ELR (cell line): ENCODE measurements around the gene CYP27C1.
A peak's percentile ranks its signal among the peaks of the same experiment; 100 is the strongest.
"Not testable (repeated sequence)": the region's sequence is repeated elsewhere in the genome, so short reads cannot be mapped to it uniquely, and the experiment has no call there.

Source experiments
- DNase-seq: peaks from one replicate; pipeline ENCODE4 v3.0.0-alpha.2; 2015; ENCODE audit warnings: low read depth

Gene CYP27C1, protein sequence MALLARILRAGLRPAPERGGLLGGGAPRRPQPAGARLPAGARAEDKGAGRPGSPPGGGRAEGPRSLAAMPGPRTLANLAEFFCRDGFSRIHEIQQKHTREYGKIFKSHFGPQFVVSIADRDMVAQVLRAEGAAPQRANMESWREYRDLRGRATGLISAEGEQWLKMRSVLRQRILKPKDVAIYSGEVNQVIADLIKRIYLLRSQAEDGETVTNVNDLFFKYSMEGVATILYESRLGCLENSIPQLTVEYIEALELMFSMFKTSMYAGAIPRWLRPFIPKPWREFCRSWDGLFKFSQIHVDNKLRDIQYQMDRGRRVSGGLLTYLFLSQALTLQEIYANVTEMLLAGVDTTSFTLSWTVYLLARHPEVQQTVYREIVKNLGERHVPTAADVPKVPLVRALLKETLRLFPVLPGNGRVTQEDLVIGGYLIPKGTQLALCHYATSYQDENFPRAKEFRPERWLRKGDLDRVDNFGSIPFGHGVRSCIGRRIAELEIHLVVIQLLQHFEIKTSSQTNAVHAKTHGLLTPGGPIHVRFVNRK

DNA sequence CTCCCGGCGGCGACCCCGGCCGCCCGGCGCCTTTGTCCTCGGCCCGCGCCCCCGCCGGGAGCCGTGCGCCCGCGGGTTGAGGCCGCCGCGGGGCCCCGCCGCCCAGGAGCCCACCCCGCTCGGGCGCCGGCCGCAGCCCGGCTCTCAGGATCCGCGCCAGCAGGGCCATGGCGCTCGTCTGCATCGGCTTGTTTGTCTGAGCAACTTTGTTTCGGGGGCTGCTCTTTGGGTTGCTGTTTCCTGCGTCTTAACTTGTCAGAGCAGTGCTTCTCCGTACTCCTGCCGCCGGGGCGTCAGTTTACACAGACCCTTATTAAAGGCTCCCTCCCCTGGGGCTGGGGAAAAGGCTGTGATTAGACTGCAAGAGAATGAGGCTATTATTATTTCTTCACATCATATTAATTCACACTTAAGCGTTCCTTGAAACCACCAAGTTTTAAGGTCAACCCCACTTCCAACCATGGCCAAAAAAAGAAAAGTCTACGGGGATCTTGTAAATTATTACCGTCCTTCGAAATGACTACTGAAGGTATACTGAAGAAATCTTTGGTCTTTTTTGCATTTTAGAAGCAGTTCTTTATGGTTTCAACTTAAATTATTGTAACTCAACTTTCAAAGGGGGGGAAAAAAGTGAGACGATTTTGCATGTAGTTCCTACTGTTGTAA lies at the start of gene CYP27C1:
Gene CYP27C1, minus strand, starts transcription at position 198 of the 666 bp plus-strand sequence. Its CDS starts 29 bp downstream, at position 169.
- peak; percentile 45 for DNase-seq

DNA sequence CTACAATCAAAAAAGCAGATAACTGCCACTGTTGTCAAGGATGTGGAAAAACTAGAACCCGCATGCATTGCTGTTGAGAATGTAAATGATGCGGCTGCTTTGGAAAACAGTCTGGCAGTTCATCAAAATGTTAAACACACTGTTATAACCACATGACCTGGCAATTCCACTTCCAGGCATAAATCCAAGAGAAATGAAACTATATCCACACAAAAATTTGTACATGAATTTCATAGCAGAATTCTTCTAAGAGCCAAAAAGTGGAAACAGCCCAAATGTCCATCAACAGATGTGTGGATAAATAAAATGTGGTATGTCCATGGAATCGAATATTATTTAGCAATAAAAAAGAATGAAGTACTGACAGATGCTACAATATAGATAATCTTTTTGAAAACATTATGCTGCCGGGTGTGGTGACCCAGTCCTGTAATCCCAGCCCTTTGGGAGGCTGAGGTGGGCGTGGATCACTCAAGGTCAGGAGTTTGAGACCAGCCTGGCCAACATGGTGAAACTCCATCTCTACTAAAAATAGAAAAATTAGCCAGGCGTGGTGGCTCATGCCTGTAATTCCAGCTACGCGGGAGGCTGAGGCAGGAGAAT lies 41.8 kb upstream of the CYP27C1 start:
- DNase-seq: no peak

DNA sequence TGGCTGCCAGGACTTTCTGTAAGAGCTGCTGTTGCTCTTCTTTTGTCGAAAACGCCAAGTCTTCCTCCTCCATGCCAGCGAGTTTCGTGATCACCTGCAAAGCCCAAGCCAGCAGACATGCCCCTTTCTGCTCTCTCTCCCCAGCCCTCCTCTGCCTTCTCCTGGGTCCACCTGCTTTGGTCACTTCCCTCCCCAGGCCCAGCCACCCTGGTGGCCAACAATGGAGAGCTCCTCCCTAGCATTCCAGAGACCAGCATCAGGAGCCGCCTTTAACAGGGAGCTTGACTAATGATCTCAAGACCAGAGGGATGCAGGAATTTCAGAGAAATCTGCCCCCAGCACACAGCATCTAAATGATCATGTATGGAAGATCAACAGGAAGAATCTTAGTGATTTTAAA lies 39.3 kb upstream of the CYP27C1 start:
- no peak for DNase-seq

DNA sequence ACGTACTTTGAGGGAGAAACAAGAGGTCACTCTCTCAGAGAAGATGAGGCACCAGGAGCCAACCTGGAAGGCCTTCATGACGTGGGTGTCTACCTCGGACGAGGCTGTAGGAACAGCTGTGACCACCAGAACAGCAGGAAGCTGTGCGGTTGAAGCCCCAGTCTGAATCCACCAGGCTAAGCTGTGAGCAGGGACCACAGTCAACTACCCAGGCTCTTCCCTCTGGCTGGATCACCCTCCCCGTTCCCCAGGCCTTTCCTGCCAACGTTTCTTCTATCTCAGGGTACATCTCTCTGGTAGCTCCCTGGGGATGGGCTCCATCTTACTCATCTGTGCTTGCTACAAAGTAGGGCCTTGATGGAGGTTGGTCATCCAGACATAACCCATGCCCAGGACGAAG lies 36.8 kb upstream of the CYP27C1 start:
- no peak for DNase-seq

DNA sequence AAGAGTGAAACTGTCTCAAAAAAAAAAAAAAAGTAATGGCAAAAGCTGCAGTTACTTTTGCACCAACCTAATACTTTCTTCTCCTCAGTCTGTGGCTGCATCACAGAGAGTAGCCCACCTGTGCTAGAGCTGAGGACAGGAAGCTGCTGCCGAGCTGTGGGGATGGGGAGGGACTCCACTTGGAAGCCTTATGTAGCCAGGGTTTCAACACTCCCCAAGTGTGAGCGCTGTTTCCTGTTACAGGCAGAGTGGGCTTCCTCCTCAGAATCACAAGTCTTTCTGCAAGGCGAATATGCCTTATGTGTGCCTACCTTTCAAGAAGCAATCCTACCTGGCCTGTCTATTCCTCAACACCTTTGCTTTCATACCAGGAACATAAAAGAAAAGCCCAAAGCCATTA lies 36.3 kb upstream of the CYP27C1 start:
- no peak for DNase-seq

DNA sequence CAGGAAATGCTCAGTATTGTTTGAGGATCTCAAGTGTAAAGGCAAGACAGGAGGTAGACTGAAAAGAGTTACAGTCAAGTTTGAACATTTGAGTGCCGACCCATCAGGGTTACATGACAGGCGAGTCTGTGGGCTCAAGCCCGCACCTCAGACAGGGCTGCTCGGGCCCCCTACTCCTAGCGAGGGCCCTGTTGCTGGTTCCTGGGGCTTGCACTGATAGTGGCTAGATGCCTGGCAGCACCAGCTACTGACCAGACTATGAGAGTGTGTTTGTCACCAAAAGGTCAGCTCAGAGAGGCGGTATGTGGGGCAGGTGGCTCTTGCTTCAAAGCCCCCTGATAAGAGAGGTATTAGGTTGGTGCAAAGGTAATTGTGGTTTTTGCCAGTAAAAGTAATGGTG lies 35.6 kb upstream of the CYP27C1 start:
- no peak for DNase-seq

DNA sequence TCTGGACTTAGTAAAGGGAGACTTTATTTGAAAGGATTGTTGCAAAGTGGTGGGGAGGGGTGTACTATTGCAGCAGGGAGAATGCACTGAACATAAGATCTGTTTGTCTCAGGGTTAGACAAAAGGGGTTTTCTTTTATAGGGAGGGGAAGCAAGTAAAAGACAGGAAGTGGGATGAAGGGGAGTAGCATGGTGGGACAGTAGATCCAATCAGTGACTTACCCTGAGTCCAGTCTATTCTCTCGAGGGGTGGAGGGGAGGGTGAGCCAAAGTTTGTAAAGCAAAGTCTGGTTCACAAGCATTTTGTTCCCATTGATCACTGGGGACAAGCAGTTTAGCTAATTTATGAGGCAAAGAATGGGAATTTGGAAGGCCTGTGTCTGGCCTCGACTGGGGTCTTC lies 35.0 kb upstream of the CYP27C1 start:
- no peak for DNase-seq

DNA sequence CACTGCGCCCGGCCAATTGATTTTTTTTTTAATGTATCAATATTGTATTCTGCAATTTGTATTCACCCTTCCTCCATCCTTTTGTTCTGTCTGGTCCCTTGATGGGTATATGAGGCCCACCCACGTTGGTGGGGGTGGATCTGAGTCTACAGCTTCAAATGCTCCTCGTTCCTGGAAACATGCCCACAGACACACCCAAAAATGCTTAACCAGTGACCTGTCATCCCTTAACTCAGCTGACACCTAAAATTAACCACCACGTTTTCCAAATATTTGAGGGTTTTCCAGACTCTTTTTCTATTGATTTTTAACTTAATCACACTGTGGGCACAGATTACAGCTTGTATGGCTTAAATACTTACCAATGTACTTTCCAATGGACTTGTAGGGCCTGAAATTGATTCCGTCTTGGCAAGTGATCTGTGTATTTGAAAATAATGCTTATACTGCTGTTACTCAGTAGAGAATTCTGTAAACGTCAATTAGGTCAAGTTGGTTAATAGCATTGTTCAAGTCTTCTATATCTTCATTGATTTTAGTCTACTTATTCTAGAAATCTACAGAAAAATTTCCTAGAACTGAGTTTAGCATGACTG lies 34.4 kb upstream of the CYP27C1 start:
- DNase-seq: peak; percentile 38

DNA sequence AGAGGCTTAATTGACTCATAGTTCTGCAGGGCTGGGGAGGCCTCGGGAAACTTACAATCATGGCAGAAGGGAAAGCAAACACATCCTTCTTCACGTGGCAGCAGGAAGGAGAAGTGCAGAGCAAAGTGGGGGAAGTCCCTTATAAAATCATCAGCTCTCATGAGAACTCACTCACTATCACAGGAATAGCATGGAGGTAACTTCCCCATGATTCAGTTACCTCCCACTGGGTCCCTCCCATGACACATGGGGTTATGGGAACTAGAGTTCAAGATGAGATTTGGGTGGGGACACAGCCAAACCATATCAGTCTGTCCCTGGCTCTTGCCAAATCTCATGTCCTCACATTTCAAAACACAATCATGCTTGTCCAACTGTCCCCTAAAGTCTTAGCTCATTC lies 21.1 kb upstream of the CYP27C1 start:
- DNase-seq: not testable (repeated sequence)

DNA sequence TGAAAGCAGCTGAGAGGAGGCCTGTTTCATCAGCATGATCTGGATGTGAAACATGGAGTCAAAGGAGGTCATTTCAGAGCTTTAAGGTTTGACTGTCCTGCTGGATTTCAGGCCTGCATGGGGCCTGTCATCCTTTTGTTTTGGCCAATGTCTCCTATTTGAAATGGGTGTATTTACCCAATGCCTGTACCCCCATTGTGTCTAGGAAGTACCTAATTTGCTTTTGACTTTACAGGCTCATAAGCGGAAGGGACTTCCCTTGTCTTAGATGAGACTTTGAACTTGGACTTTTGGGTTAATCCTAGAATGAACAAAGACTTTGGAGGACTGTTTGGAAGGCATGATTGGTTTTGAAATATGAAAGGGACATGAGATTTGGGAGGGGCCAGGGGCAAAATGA lies 19.3 kb upstream of the CYP27C1 start:
- DNase-seq: no peak

DNA sequence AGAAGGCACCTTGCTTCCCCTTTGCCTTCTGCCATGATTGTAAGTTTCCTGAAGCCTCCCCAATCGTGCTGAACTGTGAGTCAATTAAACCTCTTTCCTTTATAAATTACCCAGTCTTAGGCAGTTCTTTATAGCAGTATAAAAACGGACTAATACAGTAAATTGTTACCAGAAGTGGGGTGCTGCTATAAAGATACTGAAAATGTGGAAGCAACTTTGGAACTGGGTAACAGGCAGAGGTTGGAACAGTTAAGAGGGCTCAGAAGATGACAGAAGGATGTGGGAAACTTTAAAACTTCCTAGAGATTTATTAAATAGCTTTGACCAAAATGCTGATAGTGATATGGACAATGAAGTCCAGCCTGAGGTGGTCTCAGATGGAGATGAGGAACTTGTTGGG lies 17.7 kb upstream of the CYP27C1 start:
- not testable (repeated sequence) for DNase-seq

DNA sequence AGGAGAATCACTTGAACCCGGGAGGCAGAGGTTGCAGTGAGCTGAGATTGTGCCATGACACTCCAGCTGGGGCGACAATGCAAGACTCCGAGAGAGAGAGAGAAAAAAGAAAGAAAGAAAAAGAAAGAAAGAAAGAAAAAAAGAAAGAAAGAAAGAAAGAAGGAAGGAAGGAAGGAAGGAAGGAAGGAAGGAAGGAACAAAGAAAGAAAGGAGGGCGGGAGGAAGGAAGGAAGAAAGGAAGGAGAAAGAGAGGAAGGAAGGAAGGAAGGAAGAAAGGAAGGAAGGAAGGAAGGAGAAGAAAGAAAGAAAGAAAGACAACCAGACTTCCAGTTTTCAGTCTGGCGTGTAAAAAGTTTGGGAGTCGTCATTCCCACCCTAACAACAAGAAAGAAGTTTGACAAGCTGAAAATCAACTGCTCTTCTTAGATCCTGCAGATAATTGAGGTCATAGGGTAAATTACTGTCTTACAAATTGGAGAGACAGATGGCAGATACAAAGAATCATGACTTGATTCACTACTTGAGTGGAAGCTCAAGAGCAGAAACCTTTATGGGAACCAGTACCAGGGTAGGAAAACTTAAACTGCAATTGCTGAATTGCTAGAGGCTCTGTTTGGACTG lies 15.1 kb upstream of the CYP27C1 start:
- DNase-seq: no peak

DNA sequence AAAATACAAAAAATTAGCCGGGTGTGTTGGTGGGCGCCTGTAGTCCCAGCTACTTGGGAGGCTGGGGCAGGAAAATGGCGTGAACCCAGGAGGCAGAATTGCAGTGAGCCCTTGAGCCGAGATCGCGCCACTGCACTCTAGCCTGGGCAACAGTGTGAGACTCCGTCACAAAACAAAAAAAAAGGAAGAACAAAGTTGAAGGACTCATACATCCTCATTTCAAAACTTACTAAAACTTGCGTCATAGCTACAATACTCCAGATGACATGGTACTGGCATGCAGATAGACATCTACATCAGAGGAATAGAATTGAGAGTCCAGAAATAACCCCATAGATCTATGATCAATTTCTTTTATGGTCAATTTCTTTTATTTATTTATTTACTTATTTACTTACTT lies 13.6 kb upstream of the CYP27C1 start:
- DNase-seq: no peak

DNA sequence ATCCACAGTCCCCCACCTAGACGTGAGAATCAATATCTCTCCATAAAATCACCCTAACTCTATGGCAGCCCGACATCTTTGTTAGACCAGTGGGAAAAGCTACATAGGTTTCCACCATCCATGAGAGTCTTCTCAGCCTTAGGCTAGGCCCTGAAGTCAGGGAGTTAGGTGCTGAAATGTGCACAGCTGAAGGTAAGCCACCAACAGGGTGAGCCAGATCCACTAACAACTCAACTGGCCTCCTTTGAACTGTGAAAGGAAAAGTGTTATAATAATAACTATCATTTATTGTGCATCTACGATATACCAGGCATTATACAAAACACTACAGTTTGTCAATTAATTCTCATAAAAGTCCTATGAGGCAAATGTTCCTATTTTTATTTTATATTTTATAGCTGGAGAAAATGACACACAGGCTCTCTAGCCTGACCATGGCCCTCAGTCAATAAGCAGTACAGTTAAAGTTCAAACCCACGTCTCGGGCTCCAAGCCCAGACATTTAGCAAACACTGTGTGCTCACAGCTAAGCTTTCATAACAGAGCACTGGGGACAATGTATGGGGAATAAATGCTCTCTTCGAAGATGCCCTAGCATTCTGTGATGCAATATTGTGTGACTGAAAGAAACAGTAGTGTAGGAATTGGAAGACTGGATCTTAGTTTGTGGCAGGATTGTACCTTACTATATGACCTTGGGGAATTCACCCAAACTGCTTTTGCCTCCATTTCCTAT lies 11.2 kb upstream of the CYP27C1 start:
- DNase-seq: no peak

DNA sequence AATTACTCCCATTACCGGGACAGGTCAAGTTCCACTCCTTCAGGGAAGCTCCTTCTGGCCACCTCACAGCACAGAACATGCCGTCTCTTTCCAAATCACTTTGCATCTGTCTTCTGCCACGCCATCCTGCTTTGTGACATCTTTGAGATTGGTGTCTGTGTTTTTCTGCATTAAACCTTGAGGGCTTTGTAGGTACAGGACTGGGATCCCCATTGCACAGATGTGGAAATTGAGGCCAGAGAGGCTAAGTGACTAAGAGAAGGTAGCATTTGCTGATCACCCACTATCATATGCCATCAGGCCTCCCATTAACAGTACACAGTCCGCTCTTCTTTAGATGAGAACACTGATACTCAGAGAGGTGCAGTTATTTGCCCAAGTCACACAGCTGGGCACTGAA lies 9.5 kb upstream of the CYP27C1 start:
- no peak for DNase-seq

DNA sequence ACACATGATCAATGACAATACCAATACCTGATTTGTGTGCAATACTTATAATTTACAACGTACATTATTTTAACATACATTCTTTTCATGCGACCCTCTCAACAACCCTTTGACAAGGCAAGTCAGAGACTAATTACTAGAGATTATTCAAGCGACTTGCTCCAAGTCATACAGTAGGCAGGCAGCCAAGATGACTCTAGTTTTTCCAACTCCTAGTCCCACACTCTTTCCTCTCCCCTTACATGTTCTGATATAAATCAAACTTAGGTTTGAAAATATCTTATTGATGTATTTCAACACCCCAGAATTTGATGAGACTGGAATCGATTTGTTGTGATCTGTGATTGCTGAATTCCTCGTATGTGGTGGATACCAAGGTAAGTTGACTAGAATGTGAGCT lies 8.0 kb upstream of the CYP27C1 start:
- peak; percentile 17 for DNase-seq

DNA sequence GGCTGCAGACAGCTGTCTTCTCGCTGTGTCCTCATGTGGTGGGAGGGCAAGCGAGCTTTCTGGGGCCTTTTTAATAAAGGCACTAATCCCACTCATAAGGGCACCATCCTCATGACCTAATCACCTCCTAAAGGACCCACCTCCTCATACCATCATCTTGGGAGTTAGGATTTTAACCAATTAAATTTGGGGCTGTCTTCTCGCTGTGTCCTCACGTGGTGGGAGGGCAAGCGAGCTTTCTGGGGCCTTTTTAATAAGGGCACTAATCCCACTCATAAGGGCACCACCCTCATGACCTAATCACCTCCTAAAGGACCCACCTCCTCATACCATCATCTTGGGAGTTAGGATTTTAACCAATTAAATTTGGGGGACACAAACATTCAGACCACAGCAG lies 7.2 kb upstream of the CYP27C1 start:
- not testable (repeated sequence) for DNase-seq

DNA sequence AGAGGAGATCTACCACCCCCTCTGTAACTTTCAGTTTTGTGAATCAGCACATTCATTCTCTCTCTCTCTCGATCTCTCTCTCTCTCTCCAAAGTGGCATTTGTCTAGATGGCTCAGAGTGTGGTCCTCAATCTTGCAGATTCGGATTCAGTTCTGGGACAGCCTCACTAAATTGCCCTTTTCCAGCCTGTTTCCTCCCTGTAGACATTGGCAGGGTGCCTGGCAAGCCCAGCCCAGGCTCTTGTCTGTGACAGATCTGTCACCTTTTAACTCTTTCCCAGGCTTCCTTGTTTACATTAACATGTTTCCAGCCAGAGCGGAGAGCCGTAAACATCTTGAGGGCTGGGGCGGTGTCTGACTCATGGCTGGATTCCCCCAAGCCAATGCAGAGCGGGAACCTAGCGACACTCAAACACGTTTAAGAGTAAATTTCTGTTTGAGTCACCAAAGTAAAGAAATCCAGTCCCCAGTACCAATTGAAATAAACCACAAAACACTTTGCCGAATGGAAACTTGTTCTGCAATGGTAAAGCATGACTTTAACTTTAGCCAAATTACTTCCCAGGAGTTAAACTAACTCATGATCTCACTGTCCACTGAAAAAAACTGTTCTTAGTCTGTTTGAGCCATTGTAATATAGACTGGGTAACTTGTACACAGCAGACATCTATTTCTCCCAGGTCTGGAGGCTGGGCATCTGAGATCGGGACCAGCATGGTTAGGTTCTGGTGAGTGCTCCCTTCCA lies 6.6 kb upstream of the CYP27C1 start:
- DNase-seq: peak; percentile 97

DNA sequence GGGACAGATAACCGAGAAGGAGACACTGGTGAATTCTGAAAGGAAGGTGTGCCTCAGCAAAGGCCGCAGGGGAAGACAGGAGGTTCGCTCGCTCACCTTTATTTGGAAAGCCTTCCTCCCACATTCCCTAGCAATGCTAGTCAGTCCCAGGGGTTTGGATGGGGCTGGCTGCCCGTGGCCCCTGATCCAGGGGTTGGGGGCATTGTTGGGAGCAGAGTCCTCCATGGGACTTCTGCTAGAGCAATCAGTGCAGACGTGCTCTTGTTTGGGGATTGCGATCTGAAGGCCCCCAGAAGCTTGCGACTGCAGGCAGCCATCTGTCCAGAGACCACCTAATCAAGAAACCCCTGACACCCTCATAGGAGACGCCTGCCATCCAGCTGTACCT lies 6.0 kb upstream of the CYP27C1 start:
- DNase-seq: no peak

DNA sequence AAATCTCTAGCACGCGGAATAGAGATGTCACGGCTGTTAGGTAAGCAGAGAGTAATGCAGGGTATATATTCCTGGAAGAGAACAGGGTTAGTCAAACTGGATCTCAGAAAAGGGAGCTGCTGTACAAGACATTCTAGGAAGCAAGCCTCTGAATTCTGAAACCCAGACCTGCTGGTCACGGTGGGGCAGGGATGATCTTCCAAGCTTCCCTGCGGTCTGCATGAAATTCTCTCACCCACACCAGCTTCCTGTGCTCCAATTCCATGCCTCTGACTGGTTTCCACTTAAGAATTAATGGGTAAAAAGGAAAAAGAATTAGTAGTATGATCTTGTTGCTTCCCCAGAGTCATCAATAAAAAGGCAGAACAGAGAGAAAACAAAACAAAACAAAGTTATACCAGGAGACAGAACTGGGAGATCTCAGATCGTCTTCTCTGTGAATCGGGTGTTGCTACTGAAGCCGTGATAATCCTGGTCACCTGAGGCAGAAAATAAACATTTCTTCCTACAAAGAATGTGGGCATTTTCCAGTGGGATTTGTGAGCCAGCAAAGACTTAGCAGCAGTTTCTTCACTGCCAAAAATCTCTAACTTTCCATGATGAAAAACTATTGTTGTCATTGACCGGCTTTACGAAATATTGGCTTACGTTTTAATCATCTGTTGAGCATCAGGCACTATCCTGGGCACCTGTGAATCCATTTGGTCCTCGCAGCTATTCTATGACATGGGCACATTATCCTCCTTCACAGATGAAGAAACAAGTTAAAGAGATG lies 5.3 kb upstream of the CYP27C1 start:
- peak; percentile 87 for DNase-seq
